HCT116 (cell line): ENCODE results near the gene GATAD2A. TPM values are rescaled to one million over a fixed set of nuclear protein-coding genes. Genes with fewer than 3 reads are reported as not detected.

Experiments
- ATAC-seq: fragments of 200-7000 bp; cut with Tn5 transposase; 2 replicates; pipeline ENCODE4 v1.9.1; 2020; ENCODE audit warnings: mild to moderate bottlenecking, moderate library complexity
- BruUV-seq: library from RNA; stranded (reverse); fragments of 400-500 nt; replicated peaks from 2 replicates; lab custom pipeline; 2021; lab: Mats Ljungman, UMichigan
- CTCF ChIA-PET: fragments of 300-600 bp; sonication (Branson Sonifier 250); formaldehyde crosslinking; loops from one replicate; lab custom pipeline; 2021; ENCODE audit warnings: antibody characterized with exemption; lab: Charles Lee
- POLR2A ChIA-PET: fragments of 300-600, 350-600 bp; sonication (Branson Sonifier 250); formaldehyde crosslinking; loops from one replicate; lab custom pipeline; 2021; ENCODE audit warnings: antibody characterized with exemption; lab: Charles Lee
- RAD21 ChIA-PET, 2 experiments: fragments of 300-600 bp; sonication (Branson Sonifier 250); formaldehyde crosslinking; loops; one replicate each; lab custom pipeline; 2023; ENCODE audit warnings: low total read pairs in 2 of 2; ENCODE audit not compliant: uncharacterized antibody in 2 of 2, unreplicated experiment in 2 of 2, low non-redundant PET in 1 of 2; lab: Charles Lee
- DNase-seq: peaks from one replicate; pipeline ENCODE4 v3.0.0-alpha.2; 2010; ENCODE audit warnings: low read depth, low spot score
- H2AFZ ChIP-seq: fragments of 200-600 bp; shearing (Covaris generic), sonication (generic); 2 replicates; pipeline ENCODE4 v1.6.1; 2017; ENCODE audit warnings: low read depth, mixed run types, mixed read lengths, antibody characterized with exemption, low read length; ENCODE audit not compliant: poor library complexity, severe bottlenecking
- H3K27ac ChIP-seq: 2 replicates; pipeline ENCODE4 v1.5.1; 2012; ENCODE audit warnings: low read depth, low read length
- H3K27me3 ChIP-seq: fragments of 200-600 bp; sonication (generic); 2 replicates; pipeline ENCODE4 v1.6.1; 2016; ENCODE audit warnings: mixed run types, low read length, mixed read lengths; ENCODE audit not compliant: insufficient read depth
- H3K36me3 ChIP-seq, 2 experiments: fragments of 200-500 bp in 1 of 2; fragments of 200-600 bp in 1 of 2; sonication (Bioruptor generic) in 1 of 2; sonication (generic) in 1 of 2; 2 replicates each; pipeline versions ENCODE4 v1.5.1 to v1.6.1; 2014 to 2016; ENCODE audit warnings: low read length in 2 of 2, inconsistent platforms in 1 of 2, mixed read lengths in 1 of 2, mixed run types in 1 of 2; ENCODE audit not compliant: insufficient read depth in 2 of 2, control insufficient read depth in 1 of 2
- H3K4me1 ChIP-seq, 2 experiments: fragments of 200-600 bp in 1 of 2; sonication (generic) in 1 of 2; 2 replicates each; pipeline versions ENCODE4 v1.5.1 to v1.6.1; 2012 to 2017; ENCODE audit warnings: low read length in 2 of 2, inconsistent platforms in 1 of 2, mild to moderate bottlenecking in 1 of 2, mixed read lengths in 1 of 2, mixed run types in 1 of 2, moderate library complexity in 1 of 2; ENCODE audit not compliant: insufficient read depth in 2 of 2, control insufficient read depth in 1 of 2
- H3K4me2 ChIP-seq: fragments of 200-600 bp; sonication (generic); 2 replicates; pipeline ENCODE4 v1.6.1; 2017; ENCODE audit warnings: mixed run types, low read length, mixed read lengths
- H3K4me3 ChIP-seq, 2 experiments: fragments of 200-600 bp in 1 of 2; sonication (generic) in 1 of 2; replicated peaks in 1 of 2; 2 replicates each; pipeline ENCODE4 v1.5.1; 2011 to 2016; ENCODE audit warnings: low read length in 2 of 2, control low read depth in 1 of 2, low read depth in 1 of 2, mild to moderate bottlenecking in 1 of 2, mixed read lengths in 1 of 2, mixed run types in 1 of 2
- H3K79me2 ChIP-seq: fragments of 200-600 bp; sonication (generic); 2 replicates; pipeline ENCODE4 v1.6.1; 2017; ENCODE audit warnings: mild to moderate bottlenecking, mixed run types, low read length, moderate library complexity, mixed read lengths; ENCODE audit not compliant: insufficient read depth
- H3K9ac ChIP-seq: fragments of 200-600 bp; sonication (generic); 2 replicates; pipeline ENCODE4 v1.6.1; 2016; ENCODE audit warnings: low read length, mixed read lengths
- H3K9me2 ChIP-seq: fragments of 200-600 bp; sonication (generic), shearing (Covaris generic); 2 replicates; pipeline ENCODE4 v1.6.1; 2017; ENCODE audit warnings: mixed run types, mild to moderate bottlenecking, moderate library complexity; ENCODE audit not compliant: insufficient read depth
- H3K9me3 ChIP-seq, 2 experiments: fragments of 200-500 bp in 1 of 2; fragments of 200-600 bp in 1 of 2; sonication (Bioruptor generic) in 1 of 2; sonication (generic) in 1 of 2; 2 replicates each; pipeline ENCODE4 v1.6.1; 2014 to 2017; ENCODE audit warnings: low read length in 2 of 2, mixed read lengths in 2 of 2, inconsistent platforms in 1 of 2, low read depth in 1 of 2, mild to moderate bottlenecking in 1 of 2, mixed run types in 1 of 2, moderate library complexity in 1 of 2; ENCODE audit not compliant: control insufficient read depth in 1 of 2, insufficient read depth in 1 of 2
- H4K20me1 ChIP-seq: fragments of 200-600 bp; sonication (generic), shearing (Covaris generic); 2 replicates; pipeline ENCODE4 v1.6.1; 2017; ENCODE audit warnings: mixed run types, mild to moderate bottlenecking, moderate library complexity; ENCODE audit not compliant: insufficient read depth
- CBX3 ChIP-seq: IDR thresholded peaks from 2 replicates; pipeline ENCODE4 v1.6.1; 2012; ENCODE audit warnings: low read depth
- EGR1 ChIP-seq: IDR thresholded peaks from 2 replicates; pipeline ENCODE4 v1.6.1; 2012; ENCODE audit warnings: low read depth
- ELF1 ChIP-seq: IDR thresholded peaks from 2 replicates; pipeline ENCODE4 v1.6.1; 2012; ENCODE audit warnings: low read depth, borderline replicate concordance
- FOSL1 ChIP-seq: IDR thresholded peaks from 2 replicates; pipeline ENCODE4 v1.6.1; 2012; ENCODE audit warnings: low read depth
- SP1 ChIP-seq: IDR thresholded peaks from 2 replicates; pipeline ENCODE4 v1.6.1; 2012; ENCODE audit warnings: low read depth
- TCF7L2 ChIP-seq: IDR thresholded peaks from 2 replicates; pipeline ENCODE4 v1.7.0; 2011; ENCODE audit warnings: borderline replicate concordance, inconsistent platforms; ENCODE audit not compliant: insufficient read depth, insufficient read length; ENCODE audit errors: extremely low read depth
- intact Hi-C: fragments of 100-400 bp; cut with micrococcal nuclease; formaldehyde crosslinking; loops from 2 replicates; pipeline ENCODE4 v1.10.0; 2022
- total RNA-seq: library from RNA; stranded (reverse); gene quantifications from one replicate; pipeline ENCODE4 v1.2.1, GENCODE V29; 2021; ENCODE audit not compliant: unreplicated experiment
- TF ChIP-seq, protein P1 (sequence below): IDR thresholded peaks from 2 replicates; pipeline ENCODE4 v1.6.1; 2012
- TF ChIP-seq, protein P2 (sequence below): IDR thresholded peaks from 2 replicates; pipeline ENCODE4 v1.6.1; 2011; ENCODE audit warnings: mild to moderate bottlenecking, low read length, moderate library complexity; ENCODE audit not compliant: insufficient replicate concordance; ENCODE audit errors: extremely low read depth

GATAD2A gene
- total RNA-seq, 1 experiment from 2014 or later, result 130 TPM

DNA sequence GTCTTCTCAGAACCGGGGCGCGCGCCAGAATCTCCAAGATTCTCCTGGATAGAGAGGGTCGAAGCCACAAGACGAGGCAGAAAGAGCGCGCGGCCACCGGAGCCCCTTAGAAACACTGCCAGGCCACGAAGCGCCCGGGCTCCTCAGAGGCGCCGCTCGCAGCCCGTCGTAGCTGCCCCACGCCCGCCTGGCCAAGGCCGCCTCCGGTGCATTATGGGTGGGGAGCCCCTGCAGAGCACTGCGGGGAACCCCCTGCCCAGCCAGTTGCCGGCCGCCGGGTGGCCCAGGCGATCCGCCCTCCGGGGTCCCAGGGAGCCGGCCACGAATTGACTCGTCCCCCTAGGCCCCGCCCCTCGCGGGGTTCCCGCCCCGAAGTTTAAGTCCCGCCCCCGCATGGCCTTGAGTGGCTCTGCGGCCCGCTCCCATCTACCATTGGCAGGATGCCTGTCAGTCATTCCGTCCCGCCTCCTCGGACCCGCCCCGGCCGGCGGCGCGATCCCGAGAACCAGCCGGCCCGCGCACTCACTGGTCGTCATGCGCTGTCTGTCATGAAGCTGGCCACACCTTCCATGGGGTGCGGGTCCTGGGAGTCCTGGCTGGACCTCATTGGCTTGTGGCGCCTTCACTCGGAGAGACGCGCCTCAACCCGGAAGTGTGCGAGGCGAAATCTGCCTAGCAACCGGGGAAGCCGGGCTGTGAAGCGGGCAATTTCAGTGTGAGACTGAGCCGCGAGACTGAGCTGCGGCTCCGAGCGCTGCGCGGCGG is 20.2 kb upstream of the GATAD2A start:
- peak overlapping the region; percentile 92 to 94 for H3K4me3 ChIP-seq

More for the DNA sequence above, 20.2 kb upstream of the GATAD2A start:
- Histone ChIP-seq H3K4me2 (peak overlapping the region; percentile 69), H3K9me3 (no peaks in the 10 kb centered on the region), H2AFZ (no peak overlapping the region), H3K9me2 (no peaks in the 10 kb centered on the region), H3K79me2 (peaks cover 42% of the 10 kb centered on the region), H3K9ac (peak overlapping the region; percentile 97), H3K27ac (peak overlapping the region; percentile 97), H4K20me1 (no peaks in the 10 kb centered on the region), H3K27me3 (no peaks in the 10 kb centered on the region), H3K36me3 (no peaks in the 10 kb centered on the region), H3K4me1 (peaks cover 20 to 43% of the 10 kb centered on the region in 2 experiments)
- ATAC-seq, result peak; percentile 97
- DNase-seq, result peak; percentile 99
- TF ChIP-seq CBX3 (no peak), EGR1 (peak; percentile 77), FOSL1 (no peak), SP1 (peak; percentile 99), TCF7L2 (peak; percentile 13), ELF1 (peak; percentile 98)
- TF ChIP-seq, protein P1, sequence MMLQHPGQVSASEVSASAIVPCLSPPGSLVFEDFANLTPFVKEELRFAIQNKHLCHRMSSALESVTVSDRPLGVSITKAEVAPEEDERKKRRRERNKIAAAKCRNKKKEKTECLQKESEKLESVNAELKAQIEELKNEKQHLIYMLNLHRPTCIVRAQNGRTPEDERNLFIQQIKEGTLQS, result no peak
- TF ChIP-seq, protein P2, sequence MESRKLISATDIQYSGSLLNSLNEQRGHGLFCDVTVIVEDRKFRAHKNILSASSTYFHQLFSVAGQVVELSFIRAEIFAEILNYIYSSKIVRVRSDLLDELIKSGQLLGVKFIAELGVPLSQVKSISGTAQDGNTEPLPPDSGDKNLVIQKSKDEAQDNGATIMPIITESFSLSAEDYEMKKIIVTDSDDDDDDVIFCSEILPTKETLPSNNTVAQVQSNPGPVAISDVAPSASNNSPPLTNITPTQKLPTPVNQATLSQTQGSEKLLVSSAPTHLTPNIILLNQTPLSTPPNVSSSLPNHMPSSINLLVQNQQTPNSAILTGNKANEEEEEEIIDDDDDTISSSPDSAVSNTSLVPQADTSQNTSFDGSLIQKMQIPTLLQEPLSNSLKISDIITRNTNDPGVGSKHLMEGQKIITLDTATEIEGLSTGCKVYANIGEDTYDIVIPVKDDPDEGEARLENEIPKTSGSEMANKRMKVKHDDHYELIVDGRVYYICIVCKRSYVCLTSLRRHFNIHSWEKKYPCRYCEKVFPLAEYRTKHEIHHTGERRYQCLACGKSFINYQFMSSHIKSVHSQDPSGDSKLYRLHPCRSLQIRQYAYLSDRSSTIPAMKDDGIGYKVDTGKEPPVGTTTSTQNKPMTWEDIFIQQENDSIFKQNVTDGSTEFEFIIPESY, result peak; percentile 22
- ChIA-PET RAD21 (interaction anchor here in 1 of 2 experiments (0.6 kb wide), 1 partner anchor 278 kb away, joined by 3 read pairs; the partner anchor contains the start of gene ATP13A1), POLR2A (interaction anchor here (0.8 to 1.2 kb wide), 5 partner anchors 10 to 21 kb away, joined by 3 to 6 read pairs (median 4); no protein-coding TSS in a partner anchor), CTCF (interaction anchor here (0.8 to 1.3 kb wide), 3 partner anchors 18 to 21 kb away, joined by 3 read pairs; no protein-coding TSS in a partner anchor)
- intact Hi-C loops, result loop anchor here (2.0 kb wide), 1 partner anchor 19 kb away; the partner anchor contains the start of gene GATAD2A
- BruUV-seq, result no TSS peak
